Liver (tissue), 9 donors: ENCODE data around the gene SUPT4H1. TPM values are rescaled to one million over a fixed set of nuclear protein-coding genes. Genes with fewer than 3 reads are reported as not detected.
A peak's percentile ranks its signal among the peaks of the same experiment; 100 is the strongest.

ENCODE experiments used
- DNase-seq: peaks from one replicate; pipeline ENCODE4 v3.0.0-alpha.2; 2017; ENCODE audit warnings: low spot score
- H3K27ac ChIP-seq, 2 donors: one replicate each; pipeline ENCODE4 v1.7.0; 2013; ENCODE audit warnings: inconsistent platforms in 2 of 2, low read length in 2 of 2, control low read depth in 1 of 2, low read depth in 1 of 2, mild to moderate bottlenecking in 1 of 2
- H3K27me3 ChIP-seq, 4 donors: one replicate each; pipeline versions ENCODE4 v1.6.1 to v1.7.0; 2013; ENCODE audit warnings: low read length in 3 of 4, inconsistent platforms in 1 of 4, mild to moderate bottlenecking in 1 of 4, moderate library complexity in 1 of 4; ENCODE audit not compliant: control insufficient read depth in 4 of 4, insufficient read depth in 4 of 4
- H3K36me3 ChIP-seq, 4 donors: one replicate each; pipeline versions ENCODE4 v1.6.1 to v1.7.0; 2013; ENCODE audit warnings: low read length in 3 of 4, mild to moderate bottlenecking in 3 of 4, low read depth in 1 of 4, moderate library complexity in 1 of 4; ENCODE audit not compliant: control insufficient read depth in 4 of 4, insufficient read depth in 3 of 4
- H3K4me1 ChIP-seq, 4 donors: one replicate each; pipeline versions ENCODE4 v1.6.1 to v1.7.0; 2013; ENCODE audit warnings: low read length in 3 of 4, mild to moderate bottlenecking in 3 of 4, moderate library complexity in 1 of 4; ENCODE audit not compliant: control insufficient read depth in 4 of 4, insufficient read depth in 4 of 4
- H3K4me3 ChIP-seq, 3 donors: one replicate each; pipeline versions ENCODE4 v1.6.1 to v1.7.0; 2013; ENCODE audit warnings: low read length in 3 of 3, control low read depth in 1 of 3, low read depth in 1 of 3, mild to moderate bottlenecking in 1 of 3
- H3K9ac ChIP-seq, 2 donors: one replicate each; pipeline ENCODE4 v1.7.0; 2013; ENCODE audit warnings: low read length in 2 of 2, mild to moderate bottlenecking in 2 of 2, moderate library complexity in 2 of 2, control low read depth in 1 of 2, low read depth in 1 of 2
- H3K9me3 ChIP-seq, 4 donors: one replicate each; pipeline versions ENCODE4 v1.6.1 to v1.7.0; 2013; ENCODE audit warnings: low read length in 3 of 4; ENCODE audit not compliant: control insufficient read depth in 4 of 4
- CTCF ChIP-seq: fragments of 150-350 bp; IDR thresholded peaks from 2 replicates; pipeline ENCODE4 v1.5.1; 2017; ENCODE audit warnings: improper control_type of control experiment, low read depth, low read length; ENCODE audit not compliant: missing input control
- EGR1 ChIP-seq, 2 donors: IDR thresholded peaks; 2 replicates each; pipeline ENCODE4 v1.6.1; 2016 to 2018; ENCODE audit warnings: antibody characterized with exemption in 2 of 2, low read depth in 2 of 2
- FOXA1 ChIP-seq: IDR thresholded peaks from 2 replicates; pipeline ENCODE4 v1.6.1; 2016; ENCODE audit warnings: antibody characterized with exemption
- FOXA2 ChIP-seq: IDR thresholded peaks from 2 replicates; pipeline ENCODE4 v1.6.1; 2016; ENCODE audit warnings: antibody characterized with exemption
- GABPA ChIP-seq, 2 donors: IDR thresholded peaks in 1 of 2; conservative IDR thresholded peaks in 1 of 2; 2 replicates each; pipeline ENCODE4 v1.6.1; 2016; ENCODE audit warnings: antibody characterized with exemption in 2 of 2, mild to moderate bottlenecking in 1 of 2, moderate library complexity in 1 of 2
- HNF4A ChIP-seq, 2 donors: conservative IDR thresholded peaks; 2 replicates each; pipeline ENCODE4 v1.6.1; 2016; ENCODE audit warnings: antibody characterized with exemption in 2 of 2, mild to moderate bottlenecking in 2 of 2
- HNF4G ChIP-seq: IDR thresholded peaks from 2 replicates; pipeline ENCODE4 v1.6.1; 2016; ENCODE audit warnings: antibody characterized with exemption
- JUND ChIP-seq, 2 donors: IDR thresholded peaks; 2 replicates each; pipeline ENCODE4 v1.6.1; 2016; ENCODE audit warnings: antibody characterized with exemption in 2 of 2
- MAX ChIP-seq: IDR thresholded peaks from 2 replicates; pipeline ENCODE4 v1.6.1; 2016; ENCODE audit warnings: antibody characterized with exemption
- NR2F2 ChIP-seq: IDR thresholded peaks from 2 replicates; pipeline ENCODE4 v1.6.1; 2016; ENCODE audit warnings: antibody characterized with exemption
- RAD21 ChIP-seq, 2 donors: IDR thresholded peaks; 2 replicates each; pipeline ENCODE4 v1.6.1; 2016; ENCODE audit warnings: antibody characterized with exemption in 2 of 2, mild to moderate bottlenecking in 2 of 2
- RXRA ChIP-seq, 2 donors: IDR thresholded peaks; 2 replicates each; pipeline ENCODE4 v1.6.1; 2017 to 2018; ENCODE audit warnings: antibody characterized with exemption in 2 of 2, mild to moderate bottlenecking in 1 of 2
- SP1 ChIP-seq: IDR thresholded peaks from 2 replicates; pipeline ENCODE4 v1.6.1; 2018; ENCODE audit warnings: antibody characterized with exemption, mild to moderate bottlenecking
- TAF1 ChIP-seq: conservative IDR thresholded peaks from 2 replicates; pipeline ENCODE4 v1.6.1; 2016; ENCODE audit warnings: antibody characterized with exemption, mild to moderate bottlenecking
- YY1 ChIP-seq: IDR thresholded peaks from 2 replicates; pipeline ENCODE4 v1.6.1; 2016; ENCODE audit warnings: antibody characterized with exemption, mild to moderate bottlenecking
- WGBS: extraction: QIAGEN DNeasy Blood & Tissue Kit; methylation state at CpG from one replicate; pipeline ENCODE4 v1.1.7; 2013; 5-methylcytosine and 5-hydroxymethylcytosine counted together
- polyA plus RNA-seq, 2 donors: library from polyadenylated mRNA; stranded (reverse) in 1 of 2; unstranded in 1 of 2; fragments of 200-250 nt in 1 of 2; fragments of >200 nt in 1 of 2; fragmentation: Nextera tagmentation in 1 of 2; extraction: Ambion mirVana in 1 of 2; gene quantifications; one replicate each; pipeline versions ENCODE4 v1.2.1 to v1.2.3, GENCODE V29; 2013 to 2015
- total RNA-seq, 2 donors: library from RNA; depleted of rRNA; stranded (reverse); fragments of >200 nt; gene quantifications; one replicate each; pipeline ENCODE4 v1.2.3, GENCODE V29; 2014
- TF ChIP-seq, protein P1 (sequence below): IDR thresholded peaks from 2 replicates; pipeline ENCODE4 v1.6.1; 2016; ENCODE audit warnings: antibody characterized with exemption
- TF ChIP-seq, protein P2 (sequence below): IDR thresholded peaks from 2 replicates; pipeline ENCODE4 v1.6.1; 2016; ENCODE audit warnings: antibody characterized with exemption, mild to moderate bottlenecking
- TF ChIP-seq, protein P3 (sequence below): IDR thresholded peaks from 2 replicates; pipeline ENCODE4 v1.6.1; 2016; ENCODE audit warnings: antibody characterized with exemption
- donor health status: healthy.
- donor health status: healthy.
- donor health status: healthy.
- donor health status: healthy.
- donor health status: healthy.

Gene SUPT4H1
- total and polyA plus RNA-seq, 4 donors: 23.3 to 59.1 (median 40.4) TPM

DNA sequence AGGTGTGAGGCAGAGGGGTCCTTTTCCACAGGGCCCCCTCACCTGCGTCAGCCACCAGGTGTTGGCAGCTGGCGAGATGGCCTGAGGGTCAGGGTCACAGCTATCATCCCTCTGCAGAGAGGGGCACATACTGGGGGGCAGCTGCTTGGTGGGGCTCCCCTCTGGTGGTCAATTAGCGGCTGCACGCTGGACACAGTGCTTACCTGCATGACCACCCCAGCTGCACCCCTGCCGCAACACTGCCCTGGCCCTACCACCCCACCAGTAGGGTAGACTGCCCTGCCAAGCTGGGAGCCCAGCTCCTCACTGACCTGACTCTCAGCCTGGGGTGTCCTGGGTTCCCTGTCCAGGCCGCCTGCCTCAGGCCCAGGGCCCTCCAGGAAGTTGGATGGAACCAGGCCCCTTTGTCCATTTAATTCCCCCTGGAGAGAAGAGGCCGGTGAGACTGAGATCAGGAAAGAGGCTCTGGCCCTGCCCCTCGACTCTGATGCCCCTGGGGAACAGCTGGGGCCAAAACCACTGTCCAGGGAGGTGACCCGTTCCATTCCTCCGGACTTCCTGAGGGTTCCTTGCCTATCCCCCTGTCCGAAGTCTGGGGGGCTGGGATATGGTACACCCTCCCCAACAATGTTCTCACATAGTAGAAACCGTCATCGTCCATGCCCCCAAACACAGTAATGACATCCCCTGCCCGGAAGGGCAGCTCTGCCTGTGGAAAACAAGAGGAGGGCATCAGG is 47.1 kb downstream of the SUPT4H1 start:
- peak; percentile 31 for DNase-seq
- Histone ChIP-seq H3K4me1 (no peaks in the 10 kb centered on the region), H3K4me3 (no peak overlapping the region), H3K27ac (no peak overlapping the region), H3K36me3 (no peaks in the 10 kb centered on the region), H3K27me3 (no peaks in the 10 kb centered on the region), H3K9ac (no peak overlapping the region), H3K9me3 (no peaks in the 10 kb centered on the region)
- WGBS: 91% methylated on average over 14 of the region's 14 CpGs
- no peak for TF ChIP-seq TAF1
- TF ChIP-seq SP1: no peak
- TF ChIP-seq RXRA (IDR thresholded peaks at IDR 0.05): no peak
- no peak for TF ChIP-seq YY1
- no peak for TF ChIP-seq HNF4G
- TF ChIP-seq, protein P1, sequence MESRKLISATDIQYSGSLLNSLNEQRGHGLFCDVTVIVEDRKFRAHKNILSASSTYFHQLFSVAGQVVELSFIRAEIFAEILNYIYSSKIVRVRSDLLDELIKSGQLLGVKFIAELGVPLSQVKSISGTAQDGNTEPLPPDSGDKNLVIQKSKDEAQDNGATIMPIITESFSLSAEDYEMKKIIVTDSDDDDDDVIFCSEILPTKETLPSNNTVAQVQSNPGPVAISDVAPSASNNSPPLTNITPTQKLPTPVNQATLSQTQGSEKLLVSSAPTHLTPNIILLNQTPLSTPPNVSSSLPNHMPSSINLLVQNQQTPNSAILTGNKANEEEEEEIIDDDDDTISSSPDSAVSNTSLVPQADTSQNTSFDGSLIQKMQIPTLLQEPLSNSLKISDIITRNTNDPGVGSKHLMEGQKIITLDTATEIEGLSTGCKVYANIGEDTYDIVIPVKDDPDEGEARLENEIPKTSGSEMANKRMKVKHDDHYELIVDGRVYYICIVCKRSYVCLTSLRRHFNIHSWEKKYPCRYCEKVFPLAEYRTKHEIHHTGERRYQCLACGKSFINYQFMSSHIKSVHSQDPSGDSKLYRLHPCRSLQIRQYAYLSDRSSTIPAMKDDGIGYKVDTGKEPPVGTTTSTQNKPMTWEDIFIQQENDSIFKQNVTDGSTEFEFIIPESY: no peak
- TF ChIP-seq HNF4A (conservative IDR thresholded peaks at IDR 0.05): no peak
- TF ChIP-seq RAD21 (IDR thresholded peaks at IDR 0.05): no peak
- TF ChIP-seq, protein P2, sequence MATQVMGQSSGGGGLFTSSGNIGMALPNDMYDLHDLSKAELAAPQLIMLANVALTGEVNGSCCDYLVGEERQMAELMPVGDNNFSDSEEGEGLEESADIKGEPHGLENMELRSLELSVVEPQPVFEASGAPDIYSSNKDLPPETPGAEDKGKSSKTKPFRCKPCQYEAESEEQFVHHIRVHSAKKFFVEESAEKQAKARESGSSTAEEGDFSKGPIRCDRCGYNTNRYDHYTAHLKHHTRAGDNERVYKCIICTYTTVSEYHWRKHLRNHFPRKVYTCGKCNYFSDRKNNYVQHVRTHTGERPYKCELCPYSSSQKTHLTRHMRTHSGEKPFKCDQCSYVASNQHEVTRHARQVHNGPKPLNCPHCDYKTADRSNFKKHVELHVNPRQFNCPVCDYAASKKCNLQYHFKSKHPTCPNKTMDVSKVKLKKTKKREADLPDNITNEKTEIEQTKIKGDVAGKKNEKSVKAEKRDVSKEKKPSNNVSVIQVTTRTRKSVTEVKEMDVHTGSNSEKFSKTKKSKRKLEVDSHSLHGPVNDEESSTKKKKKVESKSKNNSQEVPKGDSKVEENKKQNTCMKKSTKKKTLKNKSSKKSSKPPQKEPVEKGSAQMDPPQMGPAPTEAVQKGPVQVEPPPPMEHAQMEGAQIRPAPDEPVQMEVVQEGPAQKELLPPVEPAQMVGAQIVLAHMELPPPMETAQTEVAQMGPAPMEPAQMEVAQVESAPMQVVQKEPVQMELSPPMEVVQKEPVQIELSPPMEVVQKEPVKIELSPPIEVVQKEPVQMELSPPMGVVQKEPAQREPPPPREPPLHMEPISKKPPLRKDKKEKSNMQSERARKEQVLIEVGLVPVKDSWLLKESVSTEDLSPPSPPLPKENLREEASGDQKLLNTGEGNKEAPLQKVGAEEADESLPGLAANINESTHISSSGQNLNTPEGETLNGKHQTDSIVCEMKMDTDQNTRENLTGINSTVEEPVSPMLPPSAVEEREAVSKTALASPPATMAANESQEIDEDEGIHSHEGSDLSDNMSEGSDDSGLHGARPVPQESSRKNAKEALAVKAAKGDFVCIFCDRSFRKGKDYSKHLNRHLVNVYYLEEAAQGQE: no peak
- TF ChIP-seq, protein P3, sequence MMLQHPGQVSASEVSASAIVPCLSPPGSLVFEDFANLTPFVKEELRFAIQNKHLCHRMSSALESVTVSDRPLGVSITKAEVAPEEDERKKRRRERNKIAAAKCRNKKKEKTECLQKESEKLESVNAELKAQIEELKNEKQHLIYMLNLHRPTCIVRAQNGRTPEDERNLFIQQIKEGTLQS: no peak
- no peak for TF ChIP-seq GABPA (IDR thresholded peaks at IDR 0.05 in 1 of 2, conservative IDR thresholded peaks at IDR 0.05 in 1 of 2)
- TF ChIP-seq FOXA1: no peak
- TF ChIP-seq FOXA2: no peak
- TF ChIP-seq JUND (IDR thresholded peaks at IDR 0.05): no peak
- no peak for TF ChIP-seq NR2F2
- TF ChIP-seq EGR1 (IDR thresholded peaks at IDR 0.05; ENCODE audit: low read depth in 2 of 2): no peak
- no peak for TF ChIP-seq MAX
- no peak for TF ChIP-seq CTCF
